ENCODE results near the gene ITPRID1. TPM values are rescaled to one million over a fixed set of nuclear protein-coding genes. Genes with fewer than 3 reads are reported as not detected.
"Not testable (repeated sequence)": the region's sequence is repeated elsewhere in the genome, so short reads cannot be mapped to it uniquely, and the experiment has no call there.

Gene ITPRID1
- not detected for polyA plus RNA-seq

GRCh38 chr7:31513790-31514189 is at the start of gene ITPRID1:
TSS of gene ITPRID1 (plus strand) at chr7:31514090. CDS start at chr7:31553025, 38,935 bp downstream.
- H3K4me1 Mint-ChIP-seq, result no peaks in the 10 kb centered on the region
- peaks cover 7 to 26% (median 12%) of the 10 kb centered on the region in 6 donors for H3K9me3 Mint-ChIP-seq
- no peak within 1 kb of the TSS for H3K27ac Mint-ChIP-seq
- no peaks in the 10 kb centered on the region for H3K36me3 Mint-ChIP-seq
- DNase-seq, result no peak
- peaks cover 0 to 2% (median 0%) of the 10 kb centered on the region in 3 donors for H3K27me3 Mint-ChIP-seq (ENCODE audit: low read depth in 3 of 3)
- H3K4me3 Mint-ChIP-seq, result no peak within 1 kb of the TSS

- peaks cover 0 to 1% (median 0%) of the 10 kb centered on the region in 3 donors for H3K27me3 Mint-ChIP-seq (ENCODE audit: low read depth in 3 of 3)
- H3K4me1 Mint-ChIP-seq, result no peaks in the 10 kb centered on the region
- DNase-seq, result no peak
- peaks cover 0 to 5% (median under 1%) of the 10 kb centered on the region in 6 donors for H3K9me3 Mint-ChIP-seq
- H3K36me3 Mint-ChIP-seq, result no peaks in the 10 kb centered on the region
- H3K4me3 Mint-ChIP-seq, result no peak overlapping the region
- no peak overlapping the region for H3K27ac Mint-ChIP-seq
Measured at GRCh38 chr7:31464601-31465000, 49.3 kb upstream of the ITPRID1 start.

- H3K4me1 Mint-ChIP-seq, result no peaks in the 10 kb centered on the region
- DNase-seq, result no peak
- peaks cover 0 to 1% (median 0%) of the 10 kb centered on the region in 3 donors for H3K27me3 Mint-ChIP-seq (ENCODE audit: low read depth in 3 of 3)
- no peaks in the 10 kb centered on the region for H3K36me3 Mint-ChIP-seq
- H3K4me3 Mint-ChIP-seq, result no peak overlapping the region
- H3K9me3 Mint-ChIP-seq, result peaks cover 0 to 5% (median under 1%) of the 10 kb centered on the region in 6 donors
- H3K27ac Mint-ChIP-seq, result no peak overlapping the region
Measured at GRCh38 chr7:31465285-31465684, 48.6 kb upstream of the ITPRID1 start.

GRCh38 chr7:31466036-31466435 is 47.9 kb upstream of the ITPRID1 start:
- Mint-ChIP-seq H3K27me3 (ENCODE audit: low read depth in 3 of 3) (peaks cover 0 to 1% (median 0%) of the 10 kb centered on the region in 3 donors), H3K4me3 (no peak overlapping the region)

GRCh38 chr7:31470883-31471282 is 43.0 kb upstream of the ITPRID1 start:
- H3K27ac Mint-ChIP-seq; H3K36me3 Mint-ChIP-seq; DNase-seq; H3K4me1 Mint-ChIP-seq; H3K4me3 Mint-ChIP-seq; H3K27me3 Mint-ChIP-seq (ENCODE audit: low read depth in 3 of 3): not testable (repeated sequence)
- H3K9me3 Mint-ChIP-seq, result peaks cover 0 to 11% (median 0%) of the 10 kb centered on the region in 6 donors

More at GRCh38 chr7:31466036-31466435, 47.9 kb upstream of the ITPRID1 start:
- DNase-seq, result no peak
- H3K4me1 Mint-ChIP-seq, result no peaks in the 10 kb centered on the region
- H3K27ac Mint-ChIP-seq, result no peak overlapping the region
- H3K36me3 Mint-ChIP-seq, result no peaks in the 10 kb centered on the region
- peaks cover 0 to 5% (median under 1%) of the 10 kb centered on the region in 6 donors for H3K9me3 Mint-ChIP-seq

DNA sequence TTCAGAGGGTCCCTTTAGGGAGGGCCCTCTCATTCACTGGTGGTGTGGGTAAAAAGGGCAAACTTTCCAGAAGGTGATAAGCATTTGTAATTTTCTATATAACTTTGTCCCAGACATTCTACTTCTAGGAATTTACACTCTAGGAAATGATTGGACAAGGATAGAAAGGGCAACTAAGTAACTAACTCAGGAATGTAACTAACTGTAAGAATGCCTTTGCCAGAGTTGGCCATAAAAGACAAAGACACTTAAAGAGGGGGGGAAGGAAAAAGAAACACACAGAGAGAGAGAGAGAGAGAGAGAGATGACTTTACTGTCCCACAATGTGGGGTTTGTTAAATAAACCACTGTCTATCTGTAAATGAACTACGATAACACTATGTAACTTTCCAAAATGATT is 38.5 kb upstream of the ITPRID1 start:
- Mint-ChIP-seq H3K9me3 (peaks cover 0 to 6% (median 0%) of the 10 kb centered on the region in 6 donors), H3K36me3 (no peaks in the 10 kb centered on the region)
- DNase-seq, result no peak

DNA sequence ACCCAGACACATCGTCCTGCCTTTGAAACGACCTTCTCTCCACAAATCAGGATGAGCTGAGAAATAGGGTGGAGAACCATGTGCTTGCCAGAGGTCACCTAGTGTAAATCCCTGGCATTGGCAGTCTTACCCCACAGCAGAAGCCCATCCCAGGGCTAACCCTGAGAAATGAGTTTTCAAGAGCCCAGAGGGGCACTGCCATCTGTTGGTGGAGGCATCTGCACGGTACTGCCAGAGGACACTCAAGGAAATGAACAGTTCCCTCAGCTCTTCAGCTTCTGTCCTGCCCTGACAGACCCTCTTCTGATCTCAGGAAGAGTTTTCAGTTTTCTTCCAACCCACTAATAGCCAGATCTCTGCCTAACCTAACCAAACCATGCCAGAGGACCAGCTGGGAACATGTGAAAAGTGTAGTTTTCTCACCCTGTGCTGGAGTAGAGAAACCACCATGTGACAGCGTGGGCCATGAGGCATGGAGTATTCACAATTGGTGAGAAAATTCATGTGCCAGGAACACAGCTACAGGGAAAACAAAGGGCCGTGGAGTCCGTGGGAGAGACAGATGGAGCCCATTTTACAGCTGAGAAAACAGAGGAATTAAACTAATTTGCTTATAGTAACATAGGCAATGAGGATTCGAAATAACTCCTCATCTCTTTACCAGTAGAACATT is 37.7 kb upstream of the ITPRID1 start:
- H3K9me3 Mint-ChIP-seq, result peaks cover 0 to 9% (median 0%) of the 10 kb centered on the region in 6 donors
- H3K27ac Mint-ChIP-seq, result no peak overlapping the region
- DNase-seq, result no peak
- no peaks in the 10 kb centered on the region for H3K36me3 Mint-ChIP-seq
- H3K4me3 Mint-ChIP-seq, result no peak overlapping the region
- H3K27me3 Mint-ChIP-seq (ENCODE audit: low read depth in 3 of 3), result peaks cover 0 to 2% (median 0%) of the 10 kb centered on the region in 3 donors
- H3K4me1 Mint-ChIP-seq, result no peaks in the 10 kb centered on the region

More for the DNA sequence above, 38.5 kb upstream of the ITPRID1 start:
- H3K4me3 Mint-ChIP-seq, result no peak overlapping the region
- no peak overlapping the region for H3K27ac Mint-ChIP-seq
- H3K4me1 Mint-ChIP-seq, result no peaks in the 10 kb centered on the region
- peaks cover 0 to 2% (median 0%) of the 10 kb centered on the region in 3 donors for H3K27me3 Mint-ChIP-seq (ENCODE audit: low read depth in 3 of 3)

DNA sequence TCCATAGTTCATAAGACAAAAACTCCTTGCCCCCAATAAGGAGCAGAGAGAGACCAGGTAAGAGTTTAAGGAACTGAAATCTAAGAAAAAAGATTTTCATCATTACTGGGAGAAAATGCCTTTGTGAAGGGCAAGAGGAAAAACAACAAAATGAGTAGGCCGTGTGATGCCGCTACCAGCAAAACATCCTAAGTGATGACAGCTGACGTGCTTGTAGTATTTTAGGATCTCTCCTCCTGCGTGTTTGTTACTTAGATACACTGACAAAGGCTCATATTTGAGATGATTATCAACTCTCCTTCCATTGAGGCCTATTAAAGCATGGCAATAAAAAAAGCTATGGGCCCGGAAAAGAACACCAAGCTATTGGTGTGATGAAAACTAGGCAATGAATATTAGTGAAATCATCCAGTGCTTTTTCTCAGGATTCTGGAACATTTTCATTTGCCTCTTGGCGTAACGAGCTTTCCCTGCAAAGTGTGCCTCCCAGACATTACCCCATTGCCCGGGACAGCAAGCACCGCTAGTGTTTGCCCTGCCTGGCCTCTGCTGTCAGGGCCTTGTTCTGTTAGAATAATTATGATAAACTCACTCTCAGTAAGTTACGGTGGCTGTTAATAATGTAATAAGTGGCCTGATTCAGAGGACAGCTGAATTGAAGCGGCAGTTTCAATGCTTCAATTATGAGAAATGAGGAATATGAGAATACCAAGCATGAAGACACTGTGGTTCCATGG is 36.8 kb upstream of the ITPRID1 start:
- no peaks in the 10 kb centered on the region for H3K36me3 Mint-ChIP-seq
- no peak for DNase-seq
- H3K4me3 Mint-ChIP-seq, result no peak overlapping the region
- peaks cover 0 to 2% (median 0%) of the 10 kb centered on the region in 3 donors for H3K27me3 Mint-ChIP-seq (ENCODE audit: low read depth in 3 of 3)
- peaks cover 0 to 7% (median 0%) of the 10 kb centered on the region in 6 donors for H3K9me3 Mint-ChIP-seq
- H3K27ac Mint-ChIP-seq, result no peak overlapping the region
- no peaks in the 10 kb centered on the region for H3K4me1 Mint-ChIP-seq

DNA sequence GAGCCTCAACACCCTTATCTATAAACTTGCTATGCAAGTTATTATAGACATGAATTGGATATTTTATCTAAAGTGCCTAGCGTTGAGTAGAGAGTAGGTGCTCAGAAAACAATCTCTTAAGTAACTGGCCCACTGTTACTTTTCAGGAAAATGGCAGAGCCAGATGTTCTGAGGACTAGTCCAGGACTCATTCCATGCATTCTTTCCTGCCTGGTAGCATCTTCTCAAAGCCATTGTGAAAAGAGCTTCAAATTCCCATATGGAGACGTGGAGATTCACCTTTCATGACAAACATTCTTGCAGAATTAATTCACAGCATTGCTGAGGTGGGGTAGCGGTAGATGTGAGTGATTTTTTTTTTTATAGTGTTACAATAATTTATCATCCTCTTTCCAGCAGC is 35.9 kb upstream of the ITPRID1 start:
- H3K27me3 Mint-ChIP-seq (ENCODE audit: low read depth in 3 of 3), result peaks cover 0 to 3% (median 2%) of the 10 kb centered on the region in 3 donors
- DNase-seq, result no peak
- no peaks in the 10 kb centered on the region for H3K36me3 Mint-ChIP-seq
- H3K9me3 Mint-ChIP-seq, result peaks cover 0 to 4% (median 0%) of the 10 kb centered on the region in 6 donors
- no peak overlapping the region for H3K27ac Mint-ChIP-seq
- no peaks in the 10 kb centered on the region for H3K4me1 Mint-ChIP-seq
- H3K4me3 Mint-ChIP-seq, result no peak overlapping the region

GRCh38 chr7:31478721-31479120 is 35.2 kb upstream of the ITPRID1 start:
- no peaks in the 10 kb centered on the region for H3K36me3 Mint-ChIP-seq

DNA sequence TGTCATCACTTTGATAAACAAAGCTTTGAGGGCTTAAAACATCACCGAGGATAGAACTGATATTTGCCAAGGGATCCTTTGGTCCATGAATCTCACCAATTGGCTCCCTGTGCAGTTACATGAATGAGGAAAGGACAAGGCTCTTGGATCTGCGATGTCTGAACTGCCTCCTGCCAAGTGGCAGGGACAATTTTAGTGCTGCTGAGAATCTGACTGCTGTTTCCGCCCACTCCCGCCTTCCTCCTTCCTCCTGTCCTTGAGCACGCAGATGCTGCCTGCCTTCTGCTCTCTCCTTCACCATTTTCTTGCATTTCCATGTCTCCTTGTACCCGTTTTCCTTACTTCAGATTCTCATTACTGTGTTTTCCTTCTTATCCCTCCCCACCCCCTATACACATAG is 26.8 kb upstream of the ITPRID1 start:
- Mint-ChIP-seq H3K4me1 (no peaks in the 10 kb centered on the region), H3K36me3 (no peaks in the 10 kb centered on the region), H3K27me3 (ENCODE audit: low read depth in 3 of 3) (peaks cover 1 to 3% (median 2%) of the 10 kb centered on the region in 3 donors), H3K27ac (no peak overlapping the region), H3K9me3 (peaks cover 0 to 4% (median 2%) of the 10 kb centered on the region in 6 donors), H3K4me3 (no peak overlapping the region)
- no peak for DNase-seq

More at GRCh38 chr7:31478721-31479120, 35.2 kb upstream of the ITPRID1 start:
- H3K27me3 Mint-ChIP-seq (ENCODE audit: low read depth in 3 of 3), result peaks cover 0 to 3% (median 2%) of the 10 kb centered on the region in 3 donors
- no peaks in the 10 kb centered on the region for H3K4me1 Mint-ChIP-seq
- DNase-seq, result no peak
- no peak overlapping the region for H3K27ac Mint-ChIP-seq
- H3K4me3 Mint-ChIP-seq, result no peak overlapping the region
- peaks cover 0 to 5% (median 0%) of the 10 kb centered on the region in 6 donors for H3K9me3 Mint-ChIP-seq

DNA sequence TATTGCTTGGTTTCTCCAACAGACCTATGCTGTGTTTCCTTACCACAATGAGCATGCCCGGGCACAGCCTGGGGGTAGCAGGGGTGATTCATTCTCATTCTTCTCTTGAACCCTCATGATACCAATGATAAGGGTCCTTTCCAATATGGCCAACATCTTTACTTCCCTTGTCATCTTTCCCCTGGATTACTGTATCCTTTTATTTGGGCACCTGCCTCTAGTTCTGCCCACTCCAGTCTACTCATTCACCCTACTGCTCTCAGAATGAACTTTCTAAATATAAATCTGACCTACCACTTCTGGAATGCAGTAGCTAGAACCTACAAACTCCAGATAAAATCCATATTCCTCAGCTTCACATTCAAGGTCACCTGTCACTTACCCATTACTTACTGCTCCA is 26.4 kb upstream of the ITPRID1 start:
- Mint-ChIP-seq H3K36me3 (no peaks in the 10 kb centered on the region), H3K4me1 (no peaks in the 10 kb centered on the region), H3K4me3 (no peak overlapping the region), H3K27me3 (ENCODE audit: low read depth in 3 of 3) (peaks cover 0 to 2% (median 1%) of the 10 kb centered on the region in 3 donors), H3K9me3 (peaks cover 0 to 4% (median 2%) of the 10 kb centered on the region in 6 donors), H3K27ac (no peak overlapping the region)
- no peak for DNase-seq

DNA sequence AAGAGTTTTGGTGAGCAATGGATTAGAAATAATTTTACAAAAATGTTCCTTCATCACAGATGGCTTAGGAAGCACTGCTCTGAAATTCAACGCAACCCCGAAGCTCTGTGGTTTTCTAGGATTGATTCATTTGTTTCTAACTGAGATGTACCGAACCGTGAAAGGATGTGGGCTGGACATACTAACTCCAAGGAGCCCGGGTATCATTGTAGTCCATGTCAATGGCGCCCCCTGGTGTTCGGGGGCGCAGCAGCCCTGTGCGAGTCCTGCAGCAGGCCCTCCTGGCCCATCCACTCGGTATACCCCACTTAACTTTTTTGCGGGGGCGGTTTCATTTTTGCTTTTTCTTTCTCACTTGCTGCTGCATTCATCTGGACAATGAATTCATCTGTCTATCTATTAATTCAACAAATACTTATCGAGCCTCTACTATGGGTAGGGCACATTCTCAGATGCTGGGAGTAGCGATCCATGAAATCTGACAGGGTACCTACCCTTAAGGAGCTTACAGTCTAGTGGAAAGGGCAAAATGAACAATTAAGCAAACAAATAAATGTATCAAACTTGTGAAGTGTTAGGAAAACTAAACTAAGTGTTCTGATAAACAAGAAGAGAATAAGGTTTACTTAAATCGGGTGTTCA is 25.2 kb upstream of the ITPRID1 start:
- Mint-ChIP-seq H3K27me3 (ENCODE audit: low read depth in 3 of 3) (peaks cover 0 to 3% (median 2%) of the 10 kb centered on the region in 3 donors), H3K27ac (no peak overlapping the region), H3K4me1 (no peaks in the 10 kb centered on the region), H3K36me3 (no peaks in the 10 kb centered on the region), H3K9me3 (peaks cover 0 to 4% (median under 1%) of the 10 kb centered on the region in 6 donors), H3K4me3 (no peak overlapping the region)
- no peak for DNase-seq

Measured in immature natural killer cell (primary cell).